Hepatocyte (in vitro differentiated cells): ENCODE measurements around the gene RASAL1.

Source experiments
- EZH2 ChIP-seq: fragments of 200-600 bp; sonication (generic); IDR thresholded peaks from 2 replicates; pipeline ENCODE4 v1.6.1; 2016; ENCODE audit warnings: antibody characterized with exemption, mild to moderate bottlenecking, borderline replicate concordance
- EZH2phosphoT487 ChIP-seq: fragments of 200-600 bp; sonication (generic); IDR thresholded peaks from one replicate; pipeline ENCODE4 v1.6.1; 2018; ENCODE audit warnings: antibody characterized with exemption, mild to moderate bottlenecking, low read depth, moderate library complexity; ENCODE audit not compliant: unreplicated experiment, severe bottlenecking
- TF ChIP-seq, protein P1 (sequence below): fragments of 200-600 bp; sonication (generic); IDR thresholded peaks from 2 replicates; pipeline ENCODE4 v1.5.1; 2016; ENCODE audit warnings: antibody characterized with exemption, mild to moderate bottlenecking; ENCODE audit not compliant: poor library complexity

GRCh38 chr12:113056631-113057488 is 78.7 kb downstream of the RASAL1 start, which contains the start of gene DTX1:
- peak; percentile 25 for TF ChIP-seq EZH2phosphoT487
- TF ChIP-seq, protein P1, sequence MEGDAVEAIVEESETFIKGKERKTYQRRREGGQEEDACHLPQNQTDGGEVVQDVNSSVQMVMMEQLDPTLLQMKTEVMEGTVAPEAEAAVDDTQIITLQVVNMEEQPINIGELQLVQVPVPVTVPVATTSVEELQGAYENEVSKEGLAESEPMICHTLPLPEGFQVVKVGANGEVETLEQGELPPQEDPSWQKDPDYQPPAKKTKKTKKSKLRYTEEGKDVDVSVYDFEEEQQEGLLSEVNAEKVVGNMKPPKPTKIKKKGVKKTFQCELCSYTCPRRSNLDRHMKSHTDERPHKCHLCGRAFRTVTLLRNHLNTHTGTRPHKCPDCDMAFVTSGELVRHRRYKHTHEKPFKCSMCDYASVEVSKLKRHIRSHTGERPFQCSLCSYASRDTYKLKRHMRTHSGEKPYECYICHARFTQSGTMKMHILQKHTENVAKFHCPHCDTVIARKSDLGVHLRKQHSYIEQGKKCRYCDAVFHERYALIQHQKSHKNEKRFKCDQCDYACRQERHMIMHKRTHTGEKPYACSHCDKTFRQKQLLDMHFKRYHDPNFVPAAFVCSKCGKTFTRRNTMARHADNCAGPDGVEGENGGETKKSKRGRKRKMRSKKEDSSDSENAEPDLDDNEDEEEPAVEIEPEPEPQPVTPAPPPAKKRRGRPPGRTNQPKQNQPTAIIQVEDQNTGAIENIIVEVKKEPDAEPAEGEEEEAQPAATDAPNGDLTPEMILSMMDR = no peak
- peak; percentile 85 for TF ChIP-seq EZH2
